Measurements from ENCODE around the gene P3R3URF. TPM values are rescaled to one million over a fixed set of nuclear protein-coding genes. Genes with fewer than 3 reads are reported as not detected.

The P3R3URF gene
- total RNA-seq, 1 experiment from 2014 or later = not detected

- no peak for DNase-seq (ENCODE audit: low read depth)
Observed at GRCh38 chr1:46193984-46194570, 17.8 kb upstream of the P3R3URF start.

GRCh38 chr1:46193285-46193684, 17.0 kb upstream of the P3R3URF start:
- no peak for DNase-seq (ENCODE audit: low read depth)

GRCh38 chr1:46192171-46192570, 15.9 kb upstream of the P3R3URF start:
- no peak for DNase-seq (ENCODE audit: low read depth)

- DNase-seq (ENCODE audit: low read depth) = no peak
Observed at GRCh38 chr1:46191033-46191701, 14.9 kb upstream of the P3R3URF start.

GRCh38 chr1:46190539-46190938, 14.3 kb upstream of the P3R3URF start:
- DNase-seq (ENCODE audit: low read depth) = no peak

GRCh38 chr1:46188295-46189030, 12.2 kb upstream of the P3R3URF start:
- DNase-seq (ENCODE audit: low read depth) = no peak

- DNase-seq (ENCODE audit: low read depth) = no peak
Observed at GRCh38 chr1:46187106-46187869, 11.0 kb upstream of the P3R3URF start.

GRCh38 chr1:46186076-46186475, 9.8 kb upstream of the P3R3URF start:
- DNase-seq (ENCODE audit: low read depth) = no peak

GRCh38 chr1:46184920-46185658, 8.8 kb upstream of the P3R3URF start:
- no peak for DNase-seq (ENCODE audit: low read depth)

- peak; percentile 21 for DNase-seq (ENCODE audit: low read depth)
Observed at GRCh38 chr1:46183926-46184557, 7.8 kb upstream of the P3R3URF start.

GRCh38 chr1:46183079-46183847, 7.0 kb upstream of the P3R3URF start:
- DNase-seq (ENCODE audit: low read depth) = peak; percentile 99

GRCh38 chr1:46181343-46182260, 5.3 kb upstream of the P3R3URF start:
- DNase-seq (ENCODE audit: low read depth) = peak; percentile 77

GRCh38 chr1:46180082-46180616, 3.9 kb upstream of the P3R3URF start:
- DNase-seq (ENCODE audit: low read depth) = peak; percentile 36

GRCh38 chr1:46179138-46180081, 3.1 kb upstream of the P3R3URF start:
- DNase-seq (ENCODE audit: low read depth) = peak; percentile 91

GRCh38 chr1:46175243-46175642, 1.0 kb downstream of the P3R3URF start:
- no peak for DNase-seq (ENCODE audit: low read depth)

GRCh38 chr1:46174448-46175231, 1.6 kb downstream of the P3R3URF start, which contains the start of gene TSPAN1:
TSS of gene TSPAN1 (plus strand) at chr1:46175087. CDS start at chr1:46181108, 6,021 bp downstream.
- no peak for DNase-seq (ENCODE audit: low read depth)

GRCh38 chr1:46173361-46173856, 2.9 kb downstream of the P3R3URF start:
- DNase-seq (ENCODE audit: low read depth) = no peak
